ENCODE data around the gene ELAC1. TPM values are rescaled to one million over a fixed set of nuclear protein-coding genes. Genes with fewer than 3 reads are reported as not detected.
"Not testable (repeated sequence)": the region's sequence is repeated elsewhere in the genome, so short reads cannot be mapped to it uniquely, and the experiment has no call there.

Gene ELAC1
- 15.2 TPM for total RNA-seq (ENCODE audit: insufficient read depth, low replicate concordance)

GRCh38 chr18:50967714-50968661 is at the start of gene ELAC1:
Gene ELAC1, plus strand, starts transcription at chr18:50968040. Its CDS starts 6,365 bp downstream, at chr18:50974405.
- DNase-seq (ENCODE audit: low spot score) = peak; percentile 80

GRCh38 chr18:50918153-50918552 is 49.7 kb upstream of the ELAC1 start:
- no peak for DNase-seq (ENCODE audit: low spot score)

GRCh38 chr18:50924372-50924771 is 43.5 kb upstream of the ELAC1 start:
- DNase-seq (ENCODE audit: low spot score) = no peak

- no peak for DNase-seq (ENCODE audit: low spot score)
These were observed 41.3 kb upstream of the ELAC1 start for GRCh38 chr18:50926521-50926920.

- no peak for DNase-seq (ENCODE audit: low spot score)
These were observed 39.3 kb upstream of the ELAC1 start for GRCh38 chr18:50928551-50928950.

GRCh38 chr18:50933684-50934083 is 34.2 kb upstream of the ELAC1 start:
- DNase-seq (ENCODE audit: low spot score) = no peak

- no peak for DNase-seq (ENCODE audit: low spot score)
These were observed 33.2 kb upstream of the ELAC1 start for GRCh38 chr18:50934545-50935211.

- DNase-seq (ENCODE audit: low spot score) = no peak
These were observed 32.2 kb upstream of the ELAC1 start for GRCh38 chr18:50935493-50936191.

- DNase-seq (ENCODE audit: low spot score) = no peak
These were observed 30.7 kb upstream of the ELAC1 start for GRCh38 chr18:50937183-50937582.

- DNase-seq (ENCODE audit: low spot score) = no peak
These were observed 28.9 kb upstream of the ELAC1 start for GRCh38 chr18:50938912-50939311.

- DNase-seq (ENCODE audit: low spot score) = peak; percentile 5
These were observed 23.5 kb upstream of the ELAC1 start for GRCh38 chr18:50944245-50944932.

GRCh38 chr18:50945918-50946317 is 21.9 kb upstream of the ELAC1 start:
- DNase-seq (ENCODE audit: low spot score) = not testable (repeated sequence)

GRCh38 chr18:50947899-50948298 is 19.9 kb upstream of the ELAC1 start:
- peak; percentile 7 for DNase-seq (ENCODE audit: low spot score)

- DNase-seq (ENCODE audit: low spot score) = no peak
These were observed 18.7 kb upstream of the ELAC1 start for GRCh38 chr18:50949185-50949584.

- DNase-seq (ENCODE audit: low spot score) = no peak
These were observed 17.2 kb upstream of the ELAC1 start for GRCh38 chr18:50950626-50951025.

- no peak for DNase-seq (ENCODE audit: low spot score)
These were observed 14.0 kb upstream of the ELAC1 start for GRCh38 chr18:50953822-50954221.

- DNase-seq (ENCODE audit: low spot score) = no peak
These were observed 12.6 kb upstream of the ELAC1 start for GRCh38 chr18:50955253-50955652.

- no peak for DNase-seq (ENCODE audit: low spot score)
These were observed 11.7 kb upstream of the ELAC1 start for GRCh38 chr18:50956116-50956515.

GRCh38 chr18:50961974-50962373 is 5.9 kb upstream of the ELAC1 start:
- no peak for DNase-seq (ENCODE audit: low spot score)

- DNase-seq (ENCODE audit: low spot score) = no peak
These were observed 1.6 kb downstream of the ELAC1 start for GRCh38 chr18:50969448-50969847.

GRCh38 chr18:50970006-50970405 is 2.2 kb downstream of the ELAC1 start:
- no peak for DNase-seq (ENCODE audit: low spot score)

Data from umbilical cord (tissue), 2 donors.